Small intestine (tissue), 16 donors: ENCODE measurements around the gene AR. TPM values are rescaled to one million over a fixed set of nuclear protein-coding genes. Genes with fewer than 3 reads are reported as not detected.

Source experiments
- DNase-seq, 2 donors: peaks; one replicate each; pipeline versions ENCODE4 v3.0.0 to v3.0.0-alpha.2; 2013
- FAIRE-seq: peaks from 2 replicates; lab custom pipeline; 2012; peaks lifted over from hg19 to GRCh38; lab: Jason Lieb, UNC
- H3K27ac ChIP-seq, 3 donors: one replicate each; pipeline ENCODE4 v1.5.1; 2013; ENCODE audit warnings: low read length in 2 of 3, mild to moderate bottlenecking in 2 of 3, control low read depth in 1 of 3, inconsistent platforms in 1 of 3, low read depth in 1 of 3, moderate library complexity in 1 of 3
- H3K27me3 ChIP-seq, 3 donors: one replicate each; pipeline ENCODE4 v1.6.1; 2013; ENCODE audit warnings: low read length in 3 of 3, inconsistent platforms in 1 of 3; ENCODE audit not compliant: control insufficient read depth in 3 of 3, insufficient read depth in 3 of 3
- H3K36me3 ChIP-seq, 3 donors: one replicate each; pipeline ENCODE4 v1.6.1; 2013; ENCODE audit warnings: low read length in 3 of 3, inconsistent platforms in 1 of 3, low read depth in 1 of 3, mild to moderate bottlenecking in 1 of 3, moderate library complexity in 1 of 3; ENCODE audit not compliant: control insufficient read depth in 3 of 3, insufficient read depth in 2 of 3
- H3K4me1 ChIP-seq, 3 donors: one replicate each; pipeline ENCODE4 v1.6.1; 2013; ENCODE audit warnings: low read length in 2 of 3, inconsistent platforms in 1 of 3, low read depth in 1 of 3, mild to moderate bottlenecking in 1 of 3, moderate library complexity in 1 of 3; ENCODE audit not compliant: control insufficient read depth in 3 of 3, insufficient read depth in 2 of 3
- H3K4me3 ChIP-seq, 3 donors: one replicate each; pipeline ENCODE4 v1.5.1; 2013; ENCODE audit warnings: low read length in 3 of 3, control low read depth in 1 of 3, inconsistent platforms in 1 of 3, low read depth in 1 of 3, mild to moderate bottlenecking in 1 of 3, moderate library complexity in 1 of 3
- H3K9me3 ChIP-seq, 2 donors: one replicate each; pipeline ENCODE4 v1.6.1; 2013; ENCODE audit warnings: low read depth in 1 of 2, low read length in 1 of 2; ENCODE audit not compliant: control insufficient read depth in 2 of 2, insufficient read depth in 1 of 2
- WGBS, 3 donors: extraction: QIAGEN DNeasy Blood & Tissue Kit; methylation state at CpG; one replicate each; pipeline ENCODE4 v1.1.7; 2013; 5-methylcytosine and 5-hydroxymethylcytosine counted together
- long read RNA-seq, 10 donors: transcript quantifications; one replicate each; lab custom pipeline, GENCODE V29; 2026
- polyA plus RNA-seq, 4 donors: library from polyadenylated mRNA; stranded (reverse) in 3 of 4; unstranded in 1 of 4; fragments of 200-250 nt in 3 of 4; fragments of 120-200 nt in 1 of 4; gene quantifications; one replicate each; pipeline versions ENCODE4 v1.2.1 to v1.2.3, GENCODE V29; 2013
- donor health status: healthy with polysubstance abuse.
- donor health status: control.
- donor health status: control.
- donor health status: Bipolar disorder and iron deficiency.
- donor health status: healthy.

AR gene
- polyA plus RNA-seq = under 1 TPM in 2 of 4 donors, not detected in 2; 0.62 to 0.66 TPM
- long read RNA-seq, donor 1 = 0 reads
- long read RNA-seq, donor 2 = 0 reads
- long read RNA-seq, donor 3 = 0 reads
- long read RNA-seq, donor 4 = 0 reads
- long read RNA-seq, donor 5 = 0 reads
- long read RNA-seq, donor 6 = 0 reads
- long read RNA-seq, donor 7 = 0 reads
- long read RNA-seq, donor 8, full-length matches to known transcripts = 1 of 1 reads
- long read RNA-seq, donor 8, partial matches to known transcripts = 0 of 1 reads
- long read RNA-seq, donor 8, other reads (novel, unspliced or antisense) = 0 of 1 reads
- long read RNA-seq, donor 9 = 0 reads
- long read RNA-seq, donor 10 = 0 reads

- no peaks in the 10 kb centered on the region for H3K36me3 ChIP-seq
- no peak for FAIRE-seq
- no peak within 1 kb of the TSS for H3K27ac ChIP-seq
- H3K4me1 ChIP-seq = no peaks in the 10 kb centered on the region
- H3K4me3 ChIP-seq = peak within 1 kb of the TSS in 1 of 3 donors; percentile 32
- peak in 1 of 2 donors; percentile 11 for DNase-seq
- peaks cover 4 to 32% (median 11%) of the 10 kb centered on the region in 3 donors for H3K27me3 ChIP-seq
- H3K9me3 ChIP-seq = no peaks in the 10 kb centered on the region
- WGBS, 3 donors = 4 to 45% (median 25%) methylated on average over 11 to 30 of the region's 30 CpGs
These were observed at the start of gene AR for GRCh38 chrX:67543818-67544217. Gene AR (plus strand): TSS chrX:67544021. CDS start chrX:67545147, 1,126 bp downstream.

GRCh38 chrX:67500617-67501016 is 43.2 kb upstream of the AR start:
- 24 to 61% (median 29%) methylated on average over 1 of the region's 1 CpG for WGBS, 3 donors
- no peaks in the 10 kb centered on the region for H3K36me3 ChIP-seq
- H3K4me3 ChIP-seq = no peak overlapping the region
- no peak overlapping the region for H3K27ac ChIP-seq
- H3K9me3 ChIP-seq = no peaks in the 10 kb centered on the region
- H3K4me1 ChIP-seq = no peaks in the 10 kb centered on the region
- no peaks in the 10 kb centered on the region for H3K27me3 ChIP-seq
- DNase-seq (no peak), FAIRE-seq (no peak)

GRCh38 chrX:67503004-67503403 is 40.8 kb upstream of the AR start:
- Histone ChIP-seq H3K27ac (no peak overlapping the region), H3K36me3 (no peaks in the 10 kb centered on the region), H3K27me3 (no peaks in the 10 kb centered on the region), H3K9me3 (no peaks in the 10 kb centered on the region), H3K4me3 (no peak overlapping the region), H3K4me1 (no peaks in the 10 kb centered on the region)
- DNase-seq (no peak), FAIRE-seq (no peak)

- H3K36me3 ChIP-seq = no peaks in the 10 kb centered on the region
- H3K27ac ChIP-seq = no peak overlapping the region
- no peaks in the 10 kb centered on the region for H3K4me1 ChIP-seq
- no peaks in the 10 kb centered on the region for H3K27me3 ChIP-seq
- H3K9me3 ChIP-seq = no peaks in the 10 kb centered on the region
- WGBS, 3 donors = 47 to 66% (median 50%) methylated on average over 2 of the region's 2 CpGs
- DNase-seq (no peak), FAIRE-seq (no peak)
- H3K4me3 ChIP-seq = no peak overlapping the region
These were observed 40.4 kb upstream of the AR start for GRCh38 chrX:67503453-67503852.

- FAIRE-seq (no peak), DNase-seq (no peak)
- H3K27me3 ChIP-seq = no peaks in the 10 kb centered on the region
- H3K4me3 ChIP-seq = no peak overlapping the region
- no peak overlapping the region for H3K27ac ChIP-seq
- H3K36me3 ChIP-seq = no peaks in the 10 kb centered on the region
- no peaks in the 10 kb centered on the region for H3K4me1 ChIP-seq
- no peaks in the 10 kb centered on the region for H3K9me3 ChIP-seq
These were observed 23.1 kb upstream of the AR start for GRCh38 chrX:67520671-67521070.

GRCh38 chrX:67523002-67523681 is 20.7 kb upstream of the AR start:
- Histone ChIP-seq H3K36me3 (no peaks in the 10 kb centered on the region), H3K4me1 (no peaks in the 10 kb centered on the region), H3K27ac (no peak overlapping the region), H3K9me3 (no peaks in the 10 kb centered on the region), H3K27me3 (no peaks in the 10 kb centered on the region), H3K4me3 (no peak overlapping the region)
- DNase-seq (no peak), FAIRE-seq (no peak)
- 28 to 60% (median 45%) methylated on average over 3 of the region's 3 CpGs for WGBS, 3 donors

- no peak for DNase-seq
- Histone ChIP-seq H3K27ac (no peak overlapping the region), H3K4me3 (no peak overlapping the region), H3K9me3 (no peaks in the 10 kb centered on the region), H3K27me3 (no peaks in the 10 kb centered on the region), H3K4me1 (no peaks in the 10 kb centered on the region), H3K36me3 (no peaks in the 10 kb centered on the region)
- 11 to 29% (median 18%) methylated on average over 1 of the region's 1 CpG for WGBS, 3 donors
- FAIRE-seq = no peak
These were observed 19.9 kb upstream of the AR start for GRCh38 chrX:67523932-67524331.

GRCh38 chrX:67524428-67524827 is 19.4 kb upstream of the AR start:
- Histone ChIP-seq H3K27me3 (no peaks in the 10 kb centered on the region), H3K27ac (no peak overlapping the region), H3K36me3 (no peaks in the 10 kb centered on the region), H3K9me3 (no peaks in the 10 kb centered on the region), H3K4me1 (no peaks in the 10 kb centered on the region), H3K4me3 (no peak overlapping the region)
- FAIRE-seq (no peak), DNase-seq (no peak)
- WGBS, 3 donors = 26 to 62% (median 30%) methylated on average over 2 of the region's 2 CpGs
